GM18508 (cell line): ENCODE measurements around the gene CRB1.
"Not testable (repeated sequence)": the region's sequence is repeated elsewhere in the genome, so short reads cannot be mapped to it uniquely, and the experiment has no call there.

ENCODE experiments used
- ATAC-seq: cut with Tn5 transposase; IDR thresholded peaks from one replicate; pipeline ENCODE4 v1.9.1; 2021; ENCODE audit warnings: moderate number of reproducible peaks; ENCODE audit not compliant: insufficient read depth, unreplicated experiment

Gene CRB1

GRCh38 chr1:197448121-197448779, 180.2 kb downstream of the CRB1 start:
- ATAC-seq = no peak

DNA sequence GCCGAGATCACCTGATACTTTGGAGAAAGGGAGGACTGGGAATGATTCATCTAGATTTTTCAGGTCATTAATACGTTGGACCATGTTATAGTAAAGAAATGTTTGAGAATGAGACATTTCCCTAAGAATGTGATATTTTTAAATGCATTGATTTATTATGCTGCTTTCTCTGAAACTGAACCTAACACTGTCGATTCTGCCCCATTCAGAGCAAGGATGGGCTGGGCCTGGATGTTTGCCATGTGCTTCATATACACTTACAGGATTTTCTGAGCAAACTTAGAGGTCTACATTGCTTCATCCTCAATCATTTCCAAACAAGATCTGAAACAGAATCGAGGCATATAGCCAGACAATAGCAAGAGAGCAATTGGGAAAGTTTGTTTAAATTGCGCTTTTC, 183.3 kb downstream of the CRB1 start:
- ATAC-seq = no peak

DNA sequence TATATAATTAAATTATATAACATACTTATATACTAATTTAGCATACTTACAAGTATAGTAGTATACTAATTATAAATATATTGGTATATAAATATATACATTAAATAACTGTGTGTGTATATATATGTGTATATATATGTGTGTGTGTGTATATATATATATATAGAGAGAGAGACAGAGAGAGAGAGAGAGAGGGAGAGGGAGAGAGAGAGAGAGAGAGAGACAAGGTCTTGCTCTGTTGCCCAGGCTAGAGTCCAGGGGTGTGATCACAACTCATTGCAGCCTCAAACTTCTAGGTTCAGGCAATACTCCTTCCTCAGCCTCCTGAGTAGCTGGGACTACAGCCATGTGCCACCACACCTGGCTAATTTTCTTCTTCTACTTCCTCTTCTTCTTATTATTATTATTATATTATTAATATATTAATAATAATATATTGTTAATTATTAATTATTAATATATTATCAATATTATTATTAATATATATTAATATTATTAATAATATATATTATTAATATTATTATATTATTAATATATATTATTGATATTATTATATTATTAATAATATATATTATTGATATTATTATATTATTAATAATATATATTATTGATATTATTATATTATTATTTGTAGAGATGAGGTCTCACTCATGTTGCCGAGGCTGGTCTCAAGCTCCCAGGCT, 185.5 kb downstream of the CRB1 start:
- no peak for ATAC-seq

GRCh38 chr1:197462539-197462938, 194.5 kb downstream of the CRB1 start:
- no peak for ATAC-seq

- no peak for ATAC-seq
These were observed 195.1 kb downstream of the CRB1 start for GRCh38 chr1:197463142-197463541.

- ATAC-seq = no peak
These were observed 196.0 kb downstream of the CRB1 start for GRCh38 chr1:197464044-197464443.

DNA sequence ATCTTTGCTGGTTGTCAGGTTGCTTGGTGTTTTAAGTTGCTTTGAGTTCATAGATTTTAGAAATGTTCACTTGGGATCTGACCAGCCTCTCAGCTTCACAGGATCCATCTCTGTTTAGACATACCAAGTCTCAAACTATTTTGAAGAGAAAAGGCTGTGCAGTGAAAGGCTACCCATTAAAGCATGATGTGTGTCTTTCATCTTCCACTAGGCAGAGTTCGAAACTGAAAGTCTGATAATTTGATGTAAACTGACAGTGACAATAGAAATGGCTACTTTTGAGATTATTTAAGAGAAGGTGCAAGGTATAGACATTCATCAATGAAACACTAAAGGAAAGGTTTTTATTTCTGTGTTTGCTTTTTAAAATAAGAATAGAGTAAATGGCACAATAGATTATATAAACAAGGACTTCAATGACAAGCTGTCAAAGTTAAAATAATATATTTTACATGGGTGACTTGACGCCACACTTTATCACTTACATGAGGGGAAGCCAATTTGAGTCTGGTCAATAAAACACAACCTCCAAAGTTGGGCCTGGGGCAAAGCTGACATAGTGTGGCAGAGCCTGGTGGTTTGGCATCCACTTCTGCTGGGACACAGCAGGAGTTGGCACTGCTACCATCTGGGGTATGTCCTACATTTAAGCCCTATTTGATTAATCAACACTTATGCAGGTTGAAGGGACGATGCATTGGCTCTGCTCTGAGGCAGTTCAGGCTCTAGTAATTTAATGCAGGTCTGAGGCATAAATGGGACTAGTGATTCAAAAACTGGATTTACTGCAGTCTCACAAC, 197.7 kb downstream of the CRB1 start:
- ATAC-seq = no peak

DNA sequence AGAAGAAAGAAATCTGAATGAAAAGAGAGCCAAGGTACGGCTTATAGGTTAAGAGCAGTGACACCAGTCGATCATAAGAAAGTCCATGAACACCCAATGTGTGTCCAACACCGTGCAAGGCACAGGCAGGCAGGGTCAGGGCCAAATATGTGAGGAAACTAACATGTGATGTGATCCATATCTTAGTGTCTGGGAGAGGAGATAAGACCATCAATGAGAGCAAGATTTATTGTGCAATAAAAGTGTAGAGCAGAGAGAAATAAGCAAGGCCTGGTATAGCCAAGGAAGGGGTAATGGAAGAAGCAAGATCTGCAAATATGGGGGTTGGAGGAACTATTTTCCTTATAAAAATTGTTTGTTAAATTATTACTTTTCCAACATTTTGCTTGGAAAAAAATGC, 198.8 kb downstream of the CRB1 start:
- ATAC-seq = no peak

DNA sequence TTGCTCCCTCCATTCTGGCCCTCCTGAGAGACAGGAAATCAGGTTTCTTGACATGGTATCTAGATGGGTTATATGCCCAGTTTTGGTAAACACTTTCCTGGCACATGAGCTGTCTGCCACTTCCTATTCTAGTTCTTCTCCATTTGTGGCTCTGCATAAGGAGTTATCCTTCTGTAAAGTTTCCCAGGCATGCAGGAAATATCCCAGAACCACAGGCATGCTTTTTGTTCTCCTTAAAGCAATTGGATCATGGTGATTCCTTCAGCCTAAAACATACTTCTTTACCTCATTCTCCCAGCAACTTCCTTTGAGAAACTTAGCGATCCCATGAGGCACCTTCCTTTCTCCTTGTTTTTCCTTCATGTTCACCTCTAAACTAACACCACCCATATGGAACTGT, 199.8 kb downstream of the CRB1 start:
- ATAC-seq = no peak

DNA sequence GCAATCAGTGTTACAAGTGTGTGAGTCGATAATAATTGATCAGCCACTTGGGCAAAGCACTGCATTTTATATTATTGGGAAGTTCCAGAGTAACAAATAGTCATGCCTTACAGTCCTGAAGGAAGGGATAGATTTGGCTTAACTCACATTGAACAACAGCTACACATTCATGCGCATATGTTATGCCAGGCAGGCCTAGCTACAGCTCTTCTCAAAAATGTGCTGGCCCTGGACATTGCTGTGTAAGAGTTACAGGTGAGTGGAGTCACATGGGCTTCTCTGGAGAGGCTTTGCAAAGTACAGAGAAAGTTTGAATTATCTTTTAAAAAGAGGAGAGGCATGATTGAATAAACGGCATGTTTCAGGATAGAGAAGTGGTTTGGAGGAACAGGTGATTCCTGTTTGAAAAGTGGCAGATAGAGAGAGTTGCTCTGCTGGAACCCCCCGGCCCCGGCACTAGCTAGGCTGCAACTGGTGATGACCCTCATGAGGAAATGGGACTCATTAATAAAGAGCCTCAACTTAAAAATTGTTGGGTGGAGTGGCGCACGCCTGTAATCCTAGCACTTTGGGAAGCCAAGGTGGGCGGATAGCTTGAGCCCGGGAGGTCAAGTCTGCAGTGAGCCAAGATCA, 200.6 kb downstream of the CRB1 start:
- ATAC-seq = no peak

GRCh38 chr1:197469620-197470210, 201.7 kb downstream of the CRB1 start:
- ATAC-seq = no peak

DNA sequence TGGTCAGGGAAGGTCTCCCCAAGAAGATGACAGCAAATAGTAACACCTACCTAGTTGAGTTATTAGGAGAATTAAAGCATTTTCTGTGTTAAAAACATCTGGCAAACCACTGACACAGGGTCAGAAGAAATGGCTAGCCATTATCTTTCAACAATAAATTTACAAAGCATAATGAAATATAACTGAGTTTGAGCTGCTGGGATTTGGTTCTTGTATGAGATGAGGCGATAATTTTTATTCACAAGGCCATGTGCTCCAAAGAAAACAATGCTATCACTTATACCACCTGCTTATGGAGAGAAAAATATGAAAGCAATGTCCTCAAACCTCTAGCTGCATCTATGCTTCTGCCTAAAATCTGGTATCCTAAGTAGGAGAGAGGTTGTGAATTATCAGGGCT, 202.3 kb downstream of the CRB1 start:
- no peak for ATAC-seq

- ATAC-seq = no peak
These were observed 203.4 kb downstream of the CRB1 start for GRCh38 chr1:197471248-197471985.

GRCh38 chr1:197472141-197472540, 204.1 kb downstream of the CRB1 start:
- no peak for ATAC-seq

DNA sequence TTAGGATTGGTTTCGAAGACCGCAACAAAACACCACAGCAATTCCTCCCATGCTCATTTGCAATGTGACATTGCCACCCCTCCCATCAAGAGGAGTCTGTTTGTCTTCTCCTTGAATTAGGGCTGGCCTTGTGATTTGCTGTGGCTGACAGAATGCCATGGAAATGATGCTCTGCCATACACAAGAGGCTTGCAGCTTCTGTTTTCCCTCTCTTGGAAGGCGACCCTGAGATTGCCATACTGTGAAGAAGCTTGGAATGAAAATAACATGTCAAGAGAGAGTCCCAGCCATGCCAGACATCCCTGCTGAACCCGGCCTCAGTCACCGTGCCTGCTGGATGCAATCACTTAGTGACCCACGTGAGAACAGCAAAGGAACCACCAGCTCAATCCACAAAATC, 212.4 kb downstream of the CRB1 start:
- ATAC-seq = no peak

DNA sequence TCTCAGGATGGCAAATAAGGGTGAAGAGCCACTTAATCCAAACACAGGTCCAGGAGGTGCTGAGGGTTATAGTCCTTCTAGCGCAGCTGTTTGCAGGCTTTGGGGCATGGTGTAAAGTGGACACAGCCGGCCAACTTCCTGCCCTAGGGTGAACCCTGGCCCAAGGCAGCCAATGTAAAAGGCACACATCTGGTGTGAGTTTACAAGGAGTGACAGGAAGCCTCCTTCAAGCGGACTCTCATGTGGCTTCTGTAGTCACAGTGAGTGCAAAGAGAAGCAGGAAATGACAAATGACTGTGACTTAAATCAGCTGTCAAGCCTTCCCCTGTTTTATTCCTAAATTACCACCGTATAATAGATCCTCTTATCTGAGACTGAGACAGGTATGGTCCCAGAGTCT, 213.0 kb downstream of the CRB1 start:
- no peak for ATAC-seq

- no peak for ATAC-seq
These were observed 217.7 kb downstream of the CRB1 start for GRCh38 chr1:197485790-197486189.

GRCh38 chr1:197486946-197487345, 218.9 kb downstream of the CRB1 start:
- no peak for ATAC-seq

DNA sequence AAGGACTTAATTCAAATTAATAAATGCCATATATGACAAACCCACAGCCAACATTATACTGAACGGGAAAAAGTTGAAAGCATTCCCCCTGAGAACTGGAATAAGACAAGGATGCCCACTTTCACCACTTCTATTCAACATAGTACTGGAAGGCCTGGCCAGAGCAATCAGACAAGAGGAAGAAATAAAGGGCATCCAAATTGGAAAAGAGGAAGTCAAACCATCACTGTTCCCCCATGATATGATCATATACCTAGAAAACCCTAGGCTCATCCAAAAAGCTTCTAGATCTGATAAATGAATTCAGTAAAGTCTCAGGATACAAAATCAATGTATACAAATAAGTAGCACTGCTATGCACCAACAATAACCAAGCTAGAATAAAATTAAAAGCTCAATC, 223.5 kb downstream of the CRB1 start:
- ATAC-seq = not testable (repeated sequence)

DNA sequence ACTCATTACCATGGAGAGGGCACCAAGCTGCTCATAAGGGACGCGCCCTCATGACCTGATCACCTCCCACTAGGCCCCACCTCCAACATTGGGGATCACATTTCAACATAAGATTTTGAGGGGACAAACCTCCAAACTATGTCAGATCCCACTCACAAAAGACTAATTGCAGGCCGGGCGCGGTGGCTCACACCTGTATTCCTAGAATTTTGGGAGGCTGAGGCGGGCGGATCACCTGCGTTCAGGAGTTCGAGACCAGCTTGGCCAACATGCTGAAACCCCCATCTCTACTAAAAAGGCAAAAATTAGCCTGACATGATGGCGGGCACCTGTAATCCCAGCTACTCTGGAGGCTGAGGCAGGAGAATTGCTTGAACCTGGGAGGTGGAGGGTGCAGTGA, 228.7 kb downstream of the CRB1 start:
- no peak for ATAC-seq
